Smooth muscle cell (in vitro differentiated cells): ENCODE data around the gene ATXN7. TPM values are rescaled to one million over a fixed set of nuclear protein-coding genes. Genes with fewer than 3 reads are reported as not detected.

Source experiments
- DNase-seq: peaks from one replicate; lab custom pipeline; 2025; ENCODE audit not compliant: unreplicated experiment; lab: John Stamatoyannopoulos, UW
- H2AFZ ChIP-seq: fragments of 200-600 bp; sonication (generic); 2 replicates; pipeline ENCODE4 v1.6.0; 2016; ENCODE audit warnings: antibody characterized with exemption, low read depth, mild to moderate bottlenecking
- H3F3A ChIP-seq: fragments of 200-600 bp; sonication (generic); 2 replicates; pipeline ENCODE4 v1.6.0; 2017; ENCODE audit warnings: antibody characterized with exemption, low read depth
- H3K27ac ChIP-seq: fragments of 200-600 bp; sonication (generic); 2 replicates; pipeline ENCODE4 v1.5.1; 2016; ENCODE audit warnings: low read depth, mild to moderate bottlenecking
- H3K27me3 ChIP-seq: fragments of 200-600 bp; sonication (generic); 2 replicates; pipeline ENCODE4 v1.6.1; 2016; ENCODE audit warnings: low read depth, mild to moderate bottlenecking
- H3K36me3 ChIP-seq: fragments of 200-600 bp; sonication (generic); 2 replicates; pipeline ENCODE4 v1.5.1; 2016; ENCODE audit warnings: low read depth
- H3K4me1 ChIP-seq: fragments of 200-600 bp; sonication (generic); 2 replicates; pipeline ENCODE4 v1.5.1; 2016; ENCODE audit warnings: low read depth
- H3K4me2 ChIP-seq: fragments of 200-600 bp; sonication (generic); 2 replicates; pipeline ENCODE4 v1.6.0; 2016; ENCODE audit warnings: mild to moderate bottlenecking
- H3K4me3 ChIP-seq: fragments of 200-600 bp; sonication (generic); 2 replicates; pipeline ENCODE4 v1.5.1; 2016; ENCODE audit warnings: mild to moderate bottlenecking
- H3K79me2 ChIP-seq: fragments of 200-600 bp; sonication (generic); 2 replicates; pipeline ENCODE4 v1.6.0; 2016; ENCODE audit warnings: low read depth, mild to moderate bottlenecking
- H3K9ac ChIP-seq: fragments of 200-600 bp; sonication (generic); 2 replicates; pipeline ENCODE4 v1.6.0; 2016; ENCODE audit warnings: low read depth
- H3K9me3 ChIP-seq: fragments of 200-600 bp; sonication (generic); replicated peaks from 2 replicates; pipeline ENCODE4 v1.5.1; 2016; ENCODE audit warnings: low read depth
- H4K20me1 ChIP-seq: fragments of 200-600 bp; sonication (generic); 2 replicates; pipeline ENCODE4 v1.6.0; 2016; ENCODE audit warnings: low read depth
- CTCF ChIP-seq: fragments of 200-600 bp; sonication (generic); IDR thresholded peaks from 2 replicates; pipeline ENCODE4 v1.5.1; 2017; ENCODE audit warnings: borderline replicate concordance, mild to moderate bottlenecking, antibody characterized with exemption; ENCODE audit not compliant: insufficient read depth, poor library complexity, severe bottlenecking
- WGBS: methylation state at CpG from one replicate; pipeline ENCODE4 v1.1.7; 2016; ENCODE audit warnings: low lambda C conversion rate; 5-methylcytosine and 5-hydroxymethylcytosine counted together
- polyA plus RNA-seq: library from polyadenylated mRNA; unstranded; fragments of >200 nt; fragmentation: Nextera tagmentation; extraction: Ambion mirVana; gene quantifications from 2 replicates; pipeline ENCODE4 v1.2.1, GENCODE V29; 2016
- total RNA-seq: library from RNA; depleted of rRNA; stranded (reverse); fragments of >200 nt; gene quantifications from 2 replicates; pipeline ENCODE4 v1.2.3, GENCODE V29; 2014

Gene ATXN7
- total and polyA plus RNA-seq, 2 experiments from 2014 or later: 3.6 to 14.1 TPM

- peak overlapping the region; percentile 81 for H3K27ac ChIP-seq
- H3K79me2 ChIP-seq: peaks cover 50% of the 10 kb centered on the region
These were observed 70.6 kb downstream of the ATXN7 start for GRCh38 chr3:63934041-63934866.

GRCh38 chr3:63936925-63937324 is 73.3 kb downstream of the ATXN7 start:
- Histone ChIP-seq H4K20me1 (peaks cover 94% of the 10 kb centered on the region), H3K4me3 (no peak overlapping the region), H3K9me3 (no peaks in the 10 kb centered on the region), H3K4me2 (no peak overlapping the region), H3K27me3 (no peaks in the 10 kb centered on the region), H3K4me1 (peaks cover 56% of the 10 kb centered on the region), H3K9ac (no peak overlapping the region), H3K27ac (no peak overlapping the region), H3F3A (no peaks in the 10 kb centered on the region), H3K36me3 (no peaks in the 10 kb centered on the region), H2AFZ (no peak overlapping the region), H3K79me2 (peaks cover 47% of the 10 kb centered on the region)
- TF ChIP-seq CTCF: no peak
- WGBS: 74% methylated on average over 4 of the region's 4 CpGs
- no peak for DNase-seq

More at GRCh38 chr3:63934041-63934866, 70.6 kb downstream of the ATXN7 start:
- WGBS: 56% methylated on average over 6 of the region's 6 CpGs
- TF ChIP-seq CTCF: no peak
- Histone ChIP-seq H3K9ac (no peak overlapping the region), H3K4me2 (peak overlapping the region; percentile 55), H3K4me3 (no peak overlapping the region), H4K20me1 (peaks cover 95% of the 10 kb centered on the region), H2AFZ (no peak overlapping the region), H3K27me3 (no peaks in the 10 kb centered on the region), H3F3A (no peaks in the 10 kb centered on the region), H3K9me3 (no peaks in the 10 kb centered on the region), H3K4me1 (peaks cover 50% of the 10 kb centered on the region), H3K36me3 (no peaks in the 10 kb centered on the region)
- DNase-seq: no peak

GRCh38 chr3:63937661-63938651 is 74.3 kb downstream of the ATXN7 start:
- Histone ChIP-seq H4K20me1 (peaks cover 94% of the 10 kb centered on the region), H3K79me2 (peaks cover 49% of the 10 kb centered on the region), H3K27me3 (no peaks in the 10 kb centered on the region)

More at GRCh38 chr3:63937661-63938651, 74.3 kb downstream of the ATXN7 start:
- 81% methylated on average over 6 of the region's 6 CpGs for WGBS
- Histone ChIP-seq H3K4me1 (peaks cover 52% of the 10 kb centered on the region), H3K27ac (no peak overlapping the region), H3K9ac (no peak overlapping the region), H3K4me3 (no peak overlapping the region), H3F3A (no peaks in the 10 kb centered on the region), H3K9me3 (no peaks in the 10 kb centered on the region), H3K36me3 (no peaks in the 10 kb centered on the region), H3K4me2 (no peak overlapping the region), H2AFZ (no peak overlapping the region)
- TF ChIP-seq CTCF: no peak
- no peak for DNase-seq
